Fibroblast of lung (primary cell): ENCODE measurements around the gene KIF13A. TPM values are rescaled to one million over a fixed set of nuclear protein-coding genes. Genes with fewer than 3 reads are reported as not detected.
"Not testable (repeated sequence)": the region's sequence is repeated elsewhere in the genome, so short reads cannot be mapped to it uniquely, and the experiment has no call there.

ENCODE experiments used
- DNase-seq, 2 donors: peaks; one replicate each; pipeline versions ENCODE4 v3.0.0 to v3.0.0-alpha.2; 2010; ENCODE audit warnings: low read depth in 2 of 2
- H2AFZ ChIP-seq: 2 replicates; pipeline ENCODE4 v1.5.1; 2012; ENCODE audit warnings: low read length, control low read depth, inconsistent platforms
- H3K27ac ChIP-seq: 2 replicates; pipeline ENCODE4 v1.5.1; 2011; ENCODE audit warnings: low read length, control low read depth; ENCODE audit not compliant: insufficient read depth
- H3K27me3 ChIP-seq: 2 replicates; pipeline ENCODE4 v1.5.1; 2011; ENCODE audit warnings: mild to moderate bottlenecking, low read length; ENCODE audit not compliant: control insufficient read depth, insufficient read depth
- H3K36me3 ChIP-seq: 2 replicates; pipeline ENCODE4 v1.5.1; 2011; ENCODE audit warnings: low read length; ENCODE audit not compliant: control insufficient read depth, insufficient read depth
- H3K4me1 ChIP-seq: 2 replicates; pipeline ENCODE4 v1.5.1; 2011; ENCODE audit warnings: low read length; ENCODE audit not compliant: control insufficient read depth, insufficient read depth; ENCODE audit errors: extremely low read depth
- H3K4me2 ChIP-seq: 2 replicates; pipeline ENCODE4 v1.5.1; 2011; ENCODE audit warnings: low read length, control low read depth; ENCODE audit not compliant: insufficient read depth; ENCODE audit errors: extremely low read depth
- H3K4me3 ChIP-seq, 4 experiments: fragments of 200-600 bp in 1 of 4; sonication (generic) in 1 of 4; replicated peaks in 1 of 4; 2 replicates each; pipeline ENCODE4 v1.5.1; 2011 to 2016; ENCODE audit warnings: low read length in 4 of 4, low read depth in 3 of 4, mild to moderate bottlenecking in 3 of 4, control low read depth in 2 of 4, inconsistent platforms in 1 of 4, mixed read lengths in 1 of 4; ENCODE audit not compliant: insufficient read depth in 1 of 4; ENCODE audit errors: control extremely low read depth in 1 of 4
- H3K79me2 ChIP-seq: 2 replicates; pipeline ENCODE4 v1.5.1; 2012; ENCODE audit warnings: mild to moderate bottlenecking, low read length, inconsistent platforms; ENCODE audit not compliant: control insufficient read depth, insufficient read depth
- H3K9ac ChIP-seq: 2 replicates; pipeline ENCODE4 v1.5.1; 2011; ENCODE audit warnings: mild to moderate bottlenecking, low read length, control low read depth; ENCODE audit not compliant: insufficient read depth
- H3K9me3 ChIP-seq: 2 replicates; pipeline ENCODE4 v1.5.1; 2012; ENCODE audit warnings: low read depth, low read length; ENCODE audit not compliant: control insufficient read depth, insufficient read depth
- H4K20me1 ChIP-seq: 2 replicates; pipeline ENCODE4 v1.5.1; 2011; ENCODE audit warnings: low read length; ENCODE audit not compliant: control insufficient read depth, insufficient read depth; ENCODE audit errors: extremely low read depth
- EZH2 ChIP-seq: IDR thresholded peaks from 2 replicates; pipeline ENCODE4 v1.5.1; 2012; ENCODE audit warnings: low read length, control low read depth, mild to moderate bottlenecking; ENCODE audit errors: missing control alignments
- polyA plus RNA-seq, 2 donors: library from polyadenylated mRNA; depleted of rRNA in 1 of 2; stranded (reverse) in 1 of 2; unstranded in 1 of 2; fragments of >200 nt; gene quantifications; 2 replicates each; pipeline ENCODE4 v1.2.1, GENCODE V29; 2011 to 2012; ENCODE audit warnings: missing spikeins in 1 of 2
- total RNA-seq: library from RNA; depleted of rRNA; stranded (reverse); fragments of >200 nt; gene quantifications from 2 replicates; pipeline ENCODE4 v1.2.1, GENCODE V29; 2014
- TF ChIP-seq, protein P1 (sequence below), 2 donors: IDR thresholded peaks in 1 of 2; conservative IDR thresholded peaks in 1 of 2; 1 replicate in 1 of 2; 2 replicates in 1 of 2; pipeline ENCODE4 v1.5.1; 2011 to 2012; ENCODE audit warnings: low read length in 2 of 2, control low read depth in 1 of 2, inconsistent platforms in 1 of 2, low read depth in 1 of 2, mild to moderate bottlenecking in 1 of 2

Gene KIF13A
- total and polyA plus RNA-seq, 2 donors (not counting 1 experiment from before 2014, with no cell fraction given) = 52.3 to 114 TPM

DNA sequence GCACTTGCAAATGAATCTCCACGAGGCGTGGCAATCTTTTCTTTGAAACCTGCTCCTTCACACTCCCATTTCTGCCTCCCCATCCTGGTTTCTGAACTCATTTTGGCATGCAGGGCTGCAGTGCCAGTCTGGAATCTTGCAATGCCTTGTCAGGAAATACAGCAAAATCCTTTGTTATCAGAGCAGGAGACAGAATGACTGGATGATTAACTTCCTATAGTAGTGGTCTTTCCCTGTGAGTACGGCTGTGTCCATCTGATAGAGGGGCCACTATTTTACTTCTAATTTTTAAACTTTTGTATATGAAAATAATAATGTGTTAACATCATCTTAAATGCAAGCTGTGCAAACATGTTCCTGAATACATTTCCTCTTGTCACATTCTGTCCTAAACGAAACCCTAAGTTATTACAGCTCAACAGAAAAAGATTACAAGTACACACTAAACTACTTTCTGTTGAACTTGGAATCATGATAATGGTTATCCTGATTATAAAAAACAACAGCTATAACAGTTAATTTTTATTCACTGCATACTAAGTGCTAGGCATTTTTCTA is 140.2 kb downstream of the KIF13A start:
- no peak for DNase-seq
- Histone ChIP-seq H3K36me3 (peaks cover 11% of the 10 kb centered on the region), H3K4me2 (no peak overlapping the region), H3K9ac (no peak overlapping the region), H3K9me3 (no peaks in the 10 kb centered on the region), H3K27ac (no peak overlapping the region), H3K79me2 (no peaks in the 10 kb centered on the region), H4K20me1 (no peaks in the 10 kb centered on the region), H2AFZ (no peak overlapping the region), H3K4me1 (peaks cover 8% of the 10 kb centered on the region), H3K4me3 (no peak overlapping the region), H3K27me3 (no peaks in the 10 kb centered on the region)
- TF ChIP-seq, protein P1, sequence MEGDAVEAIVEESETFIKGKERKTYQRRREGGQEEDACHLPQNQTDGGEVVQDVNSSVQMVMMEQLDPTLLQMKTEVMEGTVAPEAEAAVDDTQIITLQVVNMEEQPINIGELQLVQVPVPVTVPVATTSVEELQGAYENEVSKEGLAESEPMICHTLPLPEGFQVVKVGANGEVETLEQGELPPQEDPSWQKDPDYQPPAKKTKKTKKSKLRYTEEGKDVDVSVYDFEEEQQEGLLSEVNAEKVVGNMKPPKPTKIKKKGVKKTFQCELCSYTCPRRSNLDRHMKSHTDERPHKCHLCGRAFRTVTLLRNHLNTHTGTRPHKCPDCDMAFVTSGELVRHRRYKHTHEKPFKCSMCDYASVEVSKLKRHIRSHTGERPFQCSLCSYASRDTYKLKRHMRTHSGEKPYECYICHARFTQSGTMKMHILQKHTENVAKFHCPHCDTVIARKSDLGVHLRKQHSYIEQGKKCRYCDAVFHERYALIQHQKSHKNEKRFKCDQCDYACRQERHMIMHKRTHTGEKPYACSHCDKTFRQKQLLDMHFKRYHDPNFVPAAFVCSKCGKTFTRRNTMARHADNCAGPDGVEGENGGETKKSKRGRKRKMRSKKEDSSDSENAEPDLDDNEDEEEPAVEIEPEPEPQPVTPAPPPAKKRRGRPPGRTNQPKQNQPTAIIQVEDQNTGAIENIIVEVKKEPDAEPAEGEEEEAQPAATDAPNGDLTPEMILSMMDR (conservative IDR thresholded peaks at IDR 0.05 in 1 of 2, IDR thresholded peaks at IDR 0.05 in 1 of 2; ENCODE audit: low read depth in 1 of 2, low read length in 2 of 2) = no peak
- TF ChIP-seq EZH2 = no peak

DNA sequence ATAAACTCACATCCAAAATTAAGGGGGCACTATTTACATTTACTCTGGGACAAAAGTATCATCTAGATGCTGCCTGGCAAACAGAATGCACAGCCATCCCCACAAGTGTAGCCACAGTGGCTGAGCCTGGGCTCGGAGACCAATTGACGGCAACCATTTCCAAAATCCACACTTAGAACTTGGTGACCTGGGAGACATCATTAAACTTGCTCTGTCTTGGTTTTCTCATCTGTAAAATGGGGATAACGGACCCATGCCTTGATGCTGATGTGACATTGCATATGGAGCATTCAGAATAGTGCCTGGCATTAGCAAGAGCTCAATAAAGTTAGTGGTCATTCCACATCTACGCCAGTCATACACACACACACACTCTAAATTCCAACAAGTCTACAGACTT is 140.7 kb downstream of the KIF13A start:
- Histone ChIP-seq H3K9ac (no peak overlapping the region), H4K20me1 (no peaks in the 10 kb centered on the region), H3K4me1 (peaks cover 5% of the 10 kb centered on the region), H3K4me2 (no peak overlapping the region), H3K79me2 (no peaks in the 10 kb centered on the region), H3K27me3 (no peaks in the 10 kb centered on the region), H3K9me3 (no peaks in the 10 kb centered on the region), H3K36me3 (peaks cover 11% of the 10 kb centered on the region), H3K4me3 (no peak overlapping the region), H3K27ac (no peak overlapping the region), H2AFZ (no peak overlapping the region)
- TF ChIP-seq EZH2 = no peak
- TF ChIP-seq, protein P1 (conservative IDR thresholded peaks at IDR 0.05 in 1 of 2, IDR thresholded peaks at IDR 0.05 in 1 of 2; ENCODE audit: low read depth in 1 of 2, low read length in 2 of 2) = no peak
- no peak for DNase-seq

DNA sequence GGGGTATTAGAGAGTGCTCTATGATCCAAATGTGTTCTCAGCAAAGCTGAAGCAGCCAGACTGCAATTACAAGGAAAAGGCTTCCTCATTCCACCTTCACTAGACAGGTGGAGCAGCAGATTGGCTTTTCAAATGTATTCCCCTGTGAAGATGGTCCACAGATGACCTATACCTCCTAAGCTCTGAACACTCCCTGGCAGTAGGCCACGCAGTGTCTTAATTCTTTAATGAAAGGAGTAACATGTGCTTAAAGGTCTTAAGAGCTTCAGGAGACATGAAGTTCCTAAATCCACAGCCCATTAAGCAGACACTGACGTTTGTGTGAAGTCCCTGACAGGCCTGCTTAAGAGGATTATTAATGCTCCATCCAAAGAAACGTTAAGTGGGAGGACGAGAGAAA is 141.8 kb downstream of the KIF13A start:
- no peak overlapping the region for H3K27ac ChIP-seq
- no peaks in the 10 kb centered on the region for H3K27me3 ChIP-seq
- no peaks in the 10 kb centered on the region for H3K4me1 ChIP-seq
- H3K9ac ChIP-seq = no peak overlapping the region
- no peak for DNase-seq
- H3K4me3 ChIP-seq = no peak overlapping the region
- no peak overlapping the region for H2AFZ ChIP-seq
- H3K36me3 ChIP-seq = peaks cover 11% of the 10 kb centered on the region
- H3K79me2 ChIP-seq = no peaks in the 10 kb centered on the region
- H4K20me1 ChIP-seq = no peaks in the 10 kb centered on the region
- no peaks in the 10 kb centered on the region for H3K9me3 ChIP-seq
- no peak overlapping the region for H3K4me2 ChIP-seq
- TF ChIP-seq EZH2 = no peak
- TF ChIP-seq, protein P1 (conservative IDR thresholded peaks at IDR 0.05 in 1 of 2, IDR thresholded peaks at IDR 0.05 in 1 of 2; ENCODE audit: low read depth in 1 of 2, low read length in 2 of 2) = no peak

DNA sequence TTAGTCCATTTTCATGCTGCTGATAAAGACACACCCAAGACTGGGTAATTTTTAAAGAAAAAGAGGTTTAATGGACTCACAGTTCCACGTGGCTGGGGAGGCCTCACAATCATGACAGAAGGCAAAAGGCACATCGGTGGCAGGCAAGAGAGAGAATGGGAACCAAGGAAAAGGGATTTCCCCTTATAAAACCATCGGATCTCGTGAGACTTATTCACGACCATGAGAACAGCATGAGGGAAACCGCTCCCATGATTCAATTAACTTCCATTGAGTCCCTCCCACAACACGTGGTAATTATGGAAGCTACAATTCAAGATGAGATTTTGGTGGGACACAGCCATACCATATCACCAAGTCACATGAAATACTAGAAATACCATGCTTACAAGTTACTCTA is 142.5 kb downstream of the KIF13A start:
- not testable (repeated sequence) for H3K36me3 ChIP-seq, DNase-seq, H3K4me1 ChIP-seq, H3K4me2 ChIP-seq, H3K27ac ChIP-seq, H3K27me3 ChIP-seq, H3K9ac ChIP-seq, H3K9me3 ChIP-seq, H4K20me1 ChIP-seq, H2AFZ ChIP-seq, H3K79me2 ChIP-seq, H3K4me3 ChIP-seq
